OCI-LY3 (cell line): ENCODE results near the gene RRM2.

Experiments used
- H2AFZ ChIP-seq: fragments of 200-600, 300-600 bp; shearing (Covaris generic); 2 replicates; pipeline ENCODE4 v1.6.0; 2014; ENCODE audit warnings: antibody characterized with exemption, low read depth, low read length
- H3K27ac ChIP-seq: fragments of 200-600, 300-600 bp; sonication (generic); 2 replicates; pipeline ENCODE4 v1.5.1; 2014; ENCODE audit warnings: mild to moderate bottlenecking, low read length, moderate library complexity, mixed read lengths
- H3K27me3 ChIP-seq: fragments of 200-600, 300-600 bp; sonication (generic); 2 replicates; pipeline ENCODE4 v1.6.1; 2014; ENCODE audit warnings: low read depth, low read length, mixed read lengths
- H3K36me3 ChIP-seq: fragments of 200-600, 300-600 bp; sonication (generic); replicated peaks from 2 replicates; pipeline ENCODE3; 2014; ENCODE audit warnings: low read depth, low read length, mixed read lengths
- H3K4me1 ChIP-seq: fragments of 300-600, 200-600 bp; sonication (generic); 2 replicates; pipeline ENCODE4 v1.6.1; 2014; ENCODE audit warnings: low read length, mixed read lengths
- H3K4me2 ChIP-seq: fragments of 200-600, 300-600 bp; sonication (generic); 2 replicates; pipeline ENCODE4 v1.6.1; 2014; ENCODE audit warnings: low read length, mixed read lengths
- H3K4me3 ChIP-seq: fragments of 300-600, 200-600 bp; sonication (generic); 2 replicates; pipeline ENCODE4 v1.5.1; 2014; ENCODE audit warnings: antibody characterized with exemption, mild to moderate bottlenecking, low read length, moderate library complexity
- H3K79me2 ChIP-seq: fragments of 300-600, 200-600 bp; shearing (Covaris generic); 2 replicates; pipeline ENCODE4 v1.6.1; 2014; ENCODE audit warnings: mild to moderate bottlenecking, low read length, mixed read lengths
- H3K9ac ChIP-seq: fragments of 300-600, 200-600 bp; shearing (Covaris generic); 2 replicates; pipeline ENCODE4 v1.6.0; 2014; ENCODE audit warnings: mild to moderate bottlenecking, low read length, moderate library complexity
- H3K9me3 ChIP-seq: fragments of 200-600, 300-600 bp; shearing (Covaris generic); 2 replicates; pipeline ENCODE4 v1.6.1; 2014; ENCODE audit warnings: low read length, mixed read lengths; ENCODE audit not compliant: insufficient read depth
- H4K20me1 ChIP-seq: fragments of 200-600, 300-600 bp; sonication (generic); 2 replicates; pipeline ENCODE4 v1.6.1; 2016; ENCODE audit warnings: low read length, mixed read lengths; ENCODE audit not compliant: insufficient read depth
- EZH2phosphoT487 ChIP-seq: fragments of 200-600 bp; shearing (Covaris generic); IDR thresholded peaks from 2 replicates; pipeline ENCODE4 v1.6.1; 2018; ENCODE audit warnings: antibody characterized with exemption, mixed run types, low read depth
- TF ChIP-seq, protein P1 (sequence below): fragments of 200-600, 300-600 bp; sonication (generic); IDR thresholded peaks from 2 replicates; pipeline ENCODE4 v1.5.1; 2014; ENCODE audit warnings: antibody characterized with exemption, low read length, low read depth

Gene RRM2

GRCh38 chr2:10083046-10083445 lies 39.5 kb upstream of the RRM2 start:
- peaks cover 74% of the 10 kb centered on the region for H3K27me3 ChIP-seq
- H3K27ac ChIP-seq = no peak overlapping the region
- no peaks in the 10 kb centered on the region for H3K79me2 ChIP-seq

GRCh38 chr2:10083692-10084211 lies 38.8 kb upstream of the RRM2 start:
- no peaks in the 10 kb centered on the region for H3K9me3 ChIP-seq
- peak overlapping the region; percentile 54 for H3K4me2 ChIP-seq
- no peak overlapping the region for H2AFZ ChIP-seq
- peaks cover 37% of the 10 kb centered on the region for H3K4me1 ChIP-seq
- no peaks in the 10 kb centered on the region for H4K20me1 ChIP-seq
- no peaks in the 10 kb centered on the region for H3K36me3 ChIP-seq
- H3K27me3 ChIP-seq = peaks cover 67% of the 10 kb centered on the region
- H3K9ac ChIP-seq = no peak overlapping the region
- H3K27ac ChIP-seq = no peak overlapping the region
- H3K79me2 ChIP-seq = no peaks in the 10 kb centered on the region
- H3K4me3 ChIP-seq = peak overlapping the region; percentile 24
- TF ChIP-seq, protein P1, sequence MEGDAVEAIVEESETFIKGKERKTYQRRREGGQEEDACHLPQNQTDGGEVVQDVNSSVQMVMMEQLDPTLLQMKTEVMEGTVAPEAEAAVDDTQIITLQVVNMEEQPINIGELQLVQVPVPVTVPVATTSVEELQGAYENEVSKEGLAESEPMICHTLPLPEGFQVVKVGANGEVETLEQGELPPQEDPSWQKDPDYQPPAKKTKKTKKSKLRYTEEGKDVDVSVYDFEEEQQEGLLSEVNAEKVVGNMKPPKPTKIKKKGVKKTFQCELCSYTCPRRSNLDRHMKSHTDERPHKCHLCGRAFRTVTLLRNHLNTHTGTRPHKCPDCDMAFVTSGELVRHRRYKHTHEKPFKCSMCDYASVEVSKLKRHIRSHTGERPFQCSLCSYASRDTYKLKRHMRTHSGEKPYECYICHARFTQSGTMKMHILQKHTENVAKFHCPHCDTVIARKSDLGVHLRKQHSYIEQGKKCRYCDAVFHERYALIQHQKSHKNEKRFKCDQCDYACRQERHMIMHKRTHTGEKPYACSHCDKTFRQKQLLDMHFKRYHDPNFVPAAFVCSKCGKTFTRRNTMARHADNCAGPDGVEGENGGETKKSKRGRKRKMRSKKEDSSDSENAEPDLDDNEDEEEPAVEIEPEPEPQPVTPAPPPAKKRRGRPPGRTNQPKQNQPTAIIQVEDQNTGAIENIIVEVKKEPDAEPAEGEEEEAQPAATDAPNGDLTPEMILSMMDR = no peak
- TF ChIP-seq EZH2phosphoT487 = no peak

More at GRCh38 chr2:10083046-10083445, 39.5 kb upstream of the RRM2 start:
- Histone ChIP-seq H3K4me1 (peaks cover 37% of the 10 kb centered on the region), H3K4me3 (peak overlapping the region; percentile 24; the same call in 1 of the 2 replicates), H4K20me1 (no peaks in the 10 kb centered on the region), H3K4me2 (peak overlapping the region; percentile 54), H2AFZ (no peak overlapping the region), H3K9ac (no peak overlapping the region), H3K9me3 (no peaks in the 10 kb centered on the region), H3K36me3 (no peaks in the 10 kb centered on the region)
- TF ChIP-seq EZH2phosphoT487 = no peak
- TF ChIP-seq, protein P1 = no peak

GRCh38 chr2:10084223-10084865 lies 38.2 kb upstream of the RRM2 start:
- Histone ChIP-seq H3K27me3 (peaks cover 63% of the 10 kb centered on the region), H3K9ac (no peak overlapping the region), H3K36me3 (no peaks in the 10 kb centered on the region), H3K27ac (no peak overlapping the region), H2AFZ (no peak overlapping the region), H4K20me1 (no peaks in the 10 kb centered on the region), H3K79me2 (no peaks in the 10 kb centered on the region), H3K4me3 (no peak overlapping the region), H3K4me1 (peaks cover 37% of the 10 kb centered on the region), H3K9me3 (no peaks in the 10 kb centered on the region), H3K4me2 (peak overlapping the region; percentile 54; the same call in 1 of the 2 replicates)
- TF ChIP-seq, protein P1 = no peak
- TF ChIP-seq EZH2phosphoT487 = no peak

DNA sequence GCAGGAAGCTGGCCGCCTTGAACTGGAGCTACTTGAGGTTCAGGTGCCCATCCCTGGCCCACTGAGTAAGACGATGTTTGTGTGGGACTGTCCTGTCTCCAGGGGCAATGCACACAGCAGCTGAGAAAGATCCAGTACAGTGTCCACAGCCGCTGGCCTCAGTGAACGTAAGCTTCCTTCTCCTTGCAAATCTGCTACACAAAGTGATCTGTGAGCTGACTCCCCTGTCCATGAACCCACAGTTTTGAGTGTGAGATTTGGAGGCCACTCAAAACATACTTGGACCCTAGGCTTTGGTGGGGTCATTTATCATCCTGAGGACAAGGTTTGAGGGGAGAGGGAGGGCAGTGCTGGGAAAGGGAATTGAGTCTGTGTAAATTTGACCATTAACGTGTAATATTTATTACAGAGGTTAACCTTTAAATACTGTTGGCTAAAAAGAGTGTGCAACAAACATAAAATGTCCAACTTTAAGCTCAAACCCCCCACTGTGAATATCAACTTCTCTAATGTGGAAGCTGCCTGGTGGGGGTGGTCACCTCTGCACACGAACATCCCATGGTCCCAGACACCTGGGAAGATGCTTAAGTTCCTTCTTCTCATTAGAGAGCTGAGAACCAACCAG lies 37.4 kb upstream of the RRM2 start:
- Histone ChIP-seq H3K4me2 (no peak overlapping the region), H3K9me3 (no peaks in the 10 kb centered on the region), H3K27ac (no peak overlapping the region), H3K36me3 (no peaks in the 10 kb centered on the region), H3K79me2 (no peaks in the 10 kb centered on the region), H3K27me3 (peaks cover 62% of the 10 kb centered on the region), H3K9ac (no peak overlapping the region), H3K4me1 (peaks cover 45% of the 10 kb centered on the region), H2AFZ (no peak overlapping the region), H4K20me1 (no peaks in the 10 kb centered on the region), H3K4me3 (no peak overlapping the region)
- TF ChIP-seq EZH2phosphoT487 = no peak
- TF ChIP-seq, protein P1 = no peak
